CD4-positive, alpha-beta T cell treated with Interleukin-4 for 1 hour (primary cell): Measurements from ENCODE around the gene MCM5.

Source experiments
- DNase-seq, 2 donors: peaks; one replicate each; pipeline ENCODE4 v3.0.0-alpha.2; 2020 to 2022

The MCM5 gene

DNA sequence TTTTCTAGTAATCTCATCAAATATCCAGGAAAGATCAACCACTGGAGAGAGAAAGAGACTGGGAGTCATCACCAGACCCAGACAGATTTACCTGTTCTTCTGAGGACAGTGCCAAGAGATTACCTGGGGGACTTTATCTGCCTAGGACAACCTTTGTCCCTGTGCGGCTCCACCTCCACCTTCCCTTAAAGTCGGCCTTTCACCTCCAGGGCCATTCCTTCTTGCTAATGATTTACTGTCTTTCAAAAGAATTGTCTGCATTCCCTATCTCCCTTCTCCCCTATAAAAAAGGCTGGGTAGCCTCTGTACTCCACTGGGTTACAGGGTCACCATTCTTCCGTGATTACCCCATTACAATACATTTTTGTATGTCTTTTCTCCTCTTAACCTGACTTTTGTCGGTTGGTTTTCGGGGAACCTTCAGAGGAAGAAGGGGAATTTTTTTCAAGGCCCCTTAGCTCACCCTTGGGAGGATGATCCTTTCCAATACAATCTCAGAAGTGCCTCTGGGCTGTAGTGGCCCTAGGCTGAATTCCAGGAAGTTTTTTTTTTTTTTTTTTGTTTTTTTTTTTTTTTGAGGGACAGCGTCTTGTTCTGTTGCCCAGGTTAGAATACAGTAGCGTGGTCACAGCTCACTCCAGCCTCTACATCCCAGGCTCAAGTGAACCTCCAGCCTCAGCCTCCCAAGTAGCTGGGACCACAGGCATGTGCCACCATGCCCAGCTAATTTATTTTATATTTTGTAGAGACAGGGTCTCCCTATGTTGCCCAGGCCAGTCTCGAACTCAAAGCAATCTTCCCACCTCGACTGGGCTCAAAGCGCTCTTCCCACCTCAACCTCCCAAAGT is 20.6 kb upstream of the MCM5 start:
- DNase-seq: no peak

DNA sequence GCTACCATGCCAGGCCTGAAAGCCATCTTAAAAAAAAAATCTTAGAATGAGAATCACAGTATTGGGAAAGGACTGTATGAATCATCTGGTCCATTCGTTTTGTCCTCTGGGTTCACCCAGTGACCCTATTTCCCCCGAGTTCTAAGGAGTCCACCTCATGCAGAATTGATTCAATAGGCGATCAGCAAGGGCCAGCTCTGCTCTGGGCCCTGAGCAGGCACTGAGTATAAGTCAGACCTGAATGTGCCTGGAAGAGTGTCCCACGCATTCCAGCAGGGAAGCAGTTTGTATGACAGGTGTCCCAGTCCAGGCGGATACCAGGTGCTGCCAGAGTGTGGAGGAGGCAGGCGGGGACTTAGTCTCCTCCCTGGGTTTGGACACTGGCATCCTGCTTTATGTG is 19.9 kb upstream of the MCM5 start:
- DNase-seq: no peak

DNA sequence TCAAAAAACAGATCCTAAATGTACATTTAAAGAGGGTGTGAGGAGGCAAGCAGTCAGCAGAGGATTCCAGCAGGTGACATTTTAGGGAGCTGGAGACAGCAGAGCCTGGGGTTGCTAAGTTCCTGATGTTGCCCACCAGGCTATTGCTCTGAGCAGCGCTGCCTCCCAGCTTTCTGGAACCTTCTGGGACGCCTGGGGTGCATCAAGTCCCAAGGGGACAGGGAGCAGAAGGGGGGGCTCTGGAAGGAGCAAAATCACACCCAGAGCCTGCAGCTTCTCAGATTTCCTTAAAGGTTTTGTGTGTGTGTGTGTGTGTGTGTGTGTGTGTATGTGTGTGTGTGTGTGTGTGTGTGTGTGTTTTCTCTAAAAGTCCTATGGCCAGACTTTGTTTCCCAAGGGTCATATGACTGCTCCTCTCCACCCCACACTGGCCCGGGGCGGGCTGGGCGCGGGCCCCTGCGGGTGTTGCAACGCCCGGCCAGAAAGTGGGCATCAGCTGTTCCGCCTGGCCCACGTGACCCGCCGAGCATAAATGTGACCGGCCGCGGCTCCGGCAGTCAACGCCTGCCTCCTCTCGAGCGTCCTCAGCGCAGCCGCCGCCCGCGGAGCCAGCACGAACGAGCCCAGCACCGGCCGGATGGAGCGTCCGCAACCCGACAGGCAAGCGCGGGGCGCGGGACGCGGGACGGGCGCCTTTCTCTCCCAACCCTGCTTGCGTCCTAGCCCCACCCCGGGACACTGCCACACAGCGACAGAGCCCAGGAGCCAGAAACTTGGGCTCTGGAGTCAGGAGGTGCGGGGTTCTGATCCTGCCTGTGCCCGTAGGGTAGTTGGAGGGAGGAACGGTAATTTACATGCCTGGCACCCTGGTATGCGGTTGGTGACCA is 19.2 kb upstream of the MCM5 start, which contains the start of gene HMOX1:
Gene HMOX1 (plus strand): TSS at position 560 of the 887 bp plus-strand sequence. CDS start 78 bp downstream, at position 638.
- peak; percentile 48 to 80 for DNase-seq

DNA sequence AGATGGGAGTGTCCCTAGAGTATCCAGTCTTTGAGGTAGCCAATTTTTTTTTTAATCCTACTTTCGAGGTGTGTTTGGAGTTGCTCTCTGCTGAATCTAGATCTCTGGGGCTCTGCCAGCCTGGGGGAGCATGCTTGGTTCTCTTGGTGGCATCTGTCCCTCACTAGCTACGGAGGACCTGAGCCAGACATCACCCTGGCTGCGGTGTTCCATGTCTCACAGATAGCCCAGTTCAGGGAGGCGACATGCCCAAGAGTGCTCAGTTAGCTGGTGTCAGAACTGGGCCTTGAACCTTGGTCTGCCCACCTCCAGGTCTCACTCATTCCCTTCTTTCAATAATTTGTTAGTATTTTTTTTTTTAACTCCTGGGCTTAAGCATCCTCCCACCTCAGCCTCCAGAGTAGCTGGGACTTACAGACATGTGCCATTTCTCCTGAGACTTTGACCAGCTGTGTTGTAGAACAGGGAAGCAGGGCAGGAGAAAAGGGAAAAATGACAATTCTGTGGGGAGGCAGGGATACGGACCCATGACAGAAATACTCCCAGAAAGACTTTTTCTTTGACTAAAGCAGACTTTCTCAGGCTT is 18.4 kb upstream of the MCM5 start:
- DNase-seq: no peak

DNA sequence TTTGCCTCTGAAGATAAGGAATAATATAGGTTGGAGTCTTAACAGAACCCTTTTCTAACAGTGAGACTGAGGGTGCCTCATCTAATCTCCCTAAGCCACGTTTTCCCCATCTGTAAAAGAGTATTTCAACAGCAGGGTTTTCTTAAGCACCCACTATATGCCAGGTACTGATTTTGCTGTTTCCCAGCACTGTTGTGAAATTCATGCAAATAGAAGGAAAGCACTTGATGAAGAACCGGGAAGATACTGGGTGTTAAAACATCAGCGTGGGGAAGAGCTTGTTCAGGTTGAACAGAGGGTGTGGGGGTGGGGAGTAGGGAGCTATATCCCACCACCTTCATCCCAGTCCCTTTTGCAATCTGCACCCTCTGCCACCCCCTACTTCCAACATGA is 16.3 kb upstream of the MCM5 start:
- DNase-seq: no peak

DNA sequence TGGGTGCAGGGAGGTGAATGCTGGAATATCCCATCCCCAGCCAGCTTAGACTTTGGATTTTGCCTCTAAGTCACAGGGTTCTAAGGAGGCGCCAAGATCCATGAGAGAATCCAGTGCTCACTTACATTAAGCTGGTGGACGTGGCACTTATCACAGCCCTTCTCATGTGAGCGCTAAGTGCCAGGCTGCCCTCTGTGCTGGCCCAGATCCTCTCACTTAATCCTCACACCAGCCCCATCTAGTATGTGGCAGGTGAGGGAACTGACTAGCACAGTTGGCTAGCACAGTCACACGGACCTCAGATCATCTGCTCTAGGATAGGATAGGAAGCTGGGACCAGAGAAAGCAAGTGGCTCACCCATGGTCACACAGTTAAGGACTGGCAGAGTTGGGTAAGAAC is 15.4 kb upstream of the MCM5 start:
- no peak for DNase-seq

DNA sequence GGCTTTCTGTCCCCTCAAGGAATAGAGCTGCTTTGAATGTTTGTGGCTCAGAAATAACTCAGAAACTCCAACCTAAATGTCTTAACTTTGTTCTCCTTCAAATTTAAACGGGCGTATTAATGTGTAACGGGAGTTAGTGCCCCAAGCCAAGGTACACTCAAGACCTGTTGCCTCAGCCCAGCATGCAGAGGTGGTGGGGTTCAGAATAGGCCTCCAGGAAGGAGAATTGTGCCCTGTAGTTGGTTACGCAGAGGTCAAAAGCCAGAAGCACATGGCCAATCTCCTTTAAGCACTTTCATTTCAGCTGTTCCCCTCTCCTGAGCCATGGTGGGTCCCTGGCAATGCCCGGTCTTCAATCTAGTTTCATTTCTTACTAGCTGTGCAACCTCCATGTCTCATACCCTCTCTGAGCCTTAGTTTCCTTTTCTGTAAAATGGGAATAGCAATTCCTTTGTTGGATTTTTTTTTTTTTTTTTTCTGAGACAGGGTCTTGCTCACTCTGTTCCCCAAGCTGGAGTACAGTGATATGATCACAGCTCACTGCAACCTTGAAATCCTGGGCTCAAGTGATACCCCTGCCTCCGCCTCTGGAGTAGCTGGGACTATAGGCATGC is 14.9 kb upstream of the MCM5 start:
- DNase-seq: no peak

DNA sequence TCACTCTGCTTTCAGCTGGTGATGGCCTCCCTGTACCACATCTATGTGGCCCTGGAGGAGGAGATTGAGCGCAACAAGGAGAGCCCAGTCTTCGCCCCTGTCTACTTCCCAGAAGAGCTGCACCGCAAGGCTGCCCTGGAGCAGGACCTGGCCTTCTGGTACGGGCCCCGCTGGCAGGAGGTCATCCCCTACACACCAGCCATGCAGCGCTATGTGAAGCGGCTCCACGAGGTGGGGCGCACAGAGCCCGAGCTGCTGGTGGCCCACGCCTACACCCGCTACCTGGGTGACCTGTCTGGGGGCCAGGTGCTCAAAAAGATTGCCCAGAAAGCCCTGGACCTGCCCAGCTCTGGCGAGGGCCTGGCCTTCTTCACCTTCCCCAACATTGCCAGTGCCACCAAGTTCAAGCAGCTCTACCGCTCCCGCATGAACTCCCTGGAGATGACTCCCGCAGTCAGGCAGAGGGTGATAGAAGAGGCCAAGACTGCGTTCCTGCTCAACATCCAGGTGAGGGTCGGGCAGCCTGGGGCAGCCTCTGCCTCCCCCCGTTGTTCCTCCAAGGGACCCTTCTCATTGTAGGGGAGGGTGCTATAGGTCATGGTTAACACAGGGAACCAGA is 13.2 kb upstream of the MCM5 start:
- DNase-seq: no peak

DNA sequence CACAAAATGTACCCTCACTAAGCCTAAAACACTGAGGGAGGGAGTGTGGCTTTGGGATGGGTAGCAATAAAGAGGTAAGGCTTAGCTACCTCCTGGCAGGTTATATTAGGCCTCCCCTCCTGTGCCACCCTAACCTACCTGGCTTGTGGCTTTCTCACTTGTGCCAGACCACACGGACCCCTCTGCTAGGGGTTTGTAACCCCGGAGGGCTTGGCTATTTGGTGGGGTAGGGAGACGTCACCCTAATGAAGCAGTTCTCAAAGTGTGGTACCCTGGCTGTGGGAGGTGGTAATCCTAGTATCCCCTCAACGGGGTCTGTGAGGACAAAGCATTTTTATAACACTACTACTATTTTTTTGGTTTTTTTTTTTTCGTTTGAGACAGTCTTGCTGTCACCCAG is 9.0 kb upstream of the MCM5 start:
- no peak for DNase-seq

DNA sequence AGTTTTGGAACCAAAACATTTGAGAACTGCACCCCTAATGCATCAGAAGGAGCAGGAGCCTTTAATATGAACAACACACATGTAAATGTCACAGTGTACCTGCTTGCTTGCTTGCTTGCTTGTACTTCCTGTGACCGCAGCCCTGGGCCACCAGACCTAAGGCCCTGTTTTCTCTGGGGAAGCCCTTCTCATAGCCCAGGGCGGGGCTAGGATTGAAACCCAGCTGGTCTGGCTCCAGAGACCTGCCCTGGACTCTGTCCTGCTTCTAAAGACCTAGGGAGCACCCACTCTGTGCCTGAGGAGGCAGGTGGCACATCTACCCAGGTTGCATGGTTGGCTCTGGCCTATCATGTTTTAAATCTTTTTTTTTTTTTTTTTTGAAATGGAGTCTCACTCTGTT is 7.6 kb upstream of the MCM5 start:
- no peak for DNase-seq

DNA sequence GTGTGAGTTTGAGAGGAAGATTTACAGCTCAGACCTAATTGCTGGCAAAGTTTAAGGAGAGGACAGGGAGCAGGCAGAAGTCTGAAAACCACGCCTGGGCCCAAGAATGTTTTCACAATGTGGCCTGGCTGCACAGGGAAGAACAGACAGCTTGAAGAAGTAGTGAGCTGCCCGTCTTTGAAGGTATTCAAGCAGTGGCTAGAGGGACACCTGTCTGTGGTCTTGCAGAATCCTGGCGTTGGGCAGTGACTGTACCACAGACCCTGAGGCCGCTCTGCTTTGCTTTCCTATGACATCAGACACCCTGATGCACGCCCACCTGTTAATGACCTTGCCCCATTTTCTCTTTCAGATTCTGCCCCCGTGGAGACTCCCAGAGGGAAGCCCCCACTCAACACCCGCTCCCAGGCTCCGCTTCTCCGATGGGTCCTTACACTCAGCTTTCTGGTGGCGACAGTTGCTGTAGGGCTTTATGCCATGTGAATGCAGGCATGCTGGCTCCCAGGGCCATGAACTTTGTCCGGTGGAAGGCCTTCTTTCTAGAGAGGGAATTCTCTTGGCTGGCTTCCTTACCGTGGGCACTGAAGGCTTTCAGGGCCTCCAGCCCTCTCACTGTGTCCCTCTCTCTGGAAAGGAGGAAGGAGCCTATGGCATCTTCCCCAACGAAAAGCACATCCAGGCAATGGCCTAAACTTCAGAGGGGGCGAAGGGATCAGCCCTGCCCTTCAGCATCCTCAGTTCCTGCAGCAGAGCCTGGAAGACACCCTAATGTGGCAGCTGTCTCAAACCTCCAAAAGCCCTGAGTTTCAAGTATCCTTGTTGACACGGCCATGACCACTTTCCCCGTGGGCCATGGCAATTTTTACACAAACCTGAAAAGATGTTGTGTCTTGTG is 6.6 kb upstream of the MCM5 start:
- no peak for DNase-seq

DNA sequence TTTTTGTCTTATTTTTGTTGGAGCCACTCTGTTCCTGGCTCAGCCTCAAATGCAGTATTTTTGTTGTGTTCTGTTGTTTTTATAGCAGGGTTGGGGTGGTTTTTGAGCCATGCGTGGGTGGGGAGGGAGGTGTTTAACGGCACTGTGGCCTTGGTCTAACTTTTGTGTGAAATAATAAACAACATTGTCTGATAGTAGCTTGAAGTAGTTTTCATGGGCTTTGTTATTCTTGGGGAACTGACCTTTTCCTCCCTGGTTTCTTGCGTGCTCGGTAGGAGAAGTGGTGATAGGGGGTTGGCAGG is 6.0 kb upstream of the MCM5 start:
- no peak for DNase-seq

DNA sequence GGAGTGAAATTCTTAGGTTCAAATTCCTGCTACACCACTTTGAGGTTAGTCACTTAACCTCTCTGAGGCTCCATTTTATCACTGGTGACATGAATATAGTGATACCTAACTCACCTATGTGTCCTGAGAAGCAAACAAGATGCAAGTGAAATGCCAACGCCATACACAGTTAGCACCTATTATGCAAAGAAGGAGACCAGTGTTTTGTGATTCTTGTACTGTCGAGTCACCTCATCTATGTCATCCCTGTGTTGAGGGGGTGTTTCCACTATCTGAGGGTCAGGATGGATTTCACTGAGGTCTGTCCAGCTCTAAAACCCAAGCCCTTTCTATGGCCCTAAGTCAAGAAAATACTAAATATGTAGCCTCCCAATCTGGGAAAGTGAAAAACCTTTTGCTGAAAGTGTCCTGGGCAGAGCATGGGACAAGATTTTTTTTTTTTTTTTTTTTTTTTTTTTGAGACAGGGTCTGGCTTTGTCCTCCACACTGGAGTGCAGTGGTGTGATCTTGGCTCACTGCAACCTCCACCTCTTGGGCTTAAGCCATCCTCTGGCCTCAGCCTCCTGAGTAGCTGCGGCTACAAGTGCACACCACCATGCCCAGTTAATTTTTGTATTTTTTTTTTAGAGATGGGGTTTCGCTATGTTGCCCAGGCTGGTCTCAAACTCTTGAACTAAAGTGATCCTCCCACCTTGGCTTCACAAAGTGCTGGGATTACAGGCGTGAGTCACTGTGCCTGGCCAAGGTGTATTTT is 5.0 kb upstream of the MCM5 start:
- DNase-seq: no peak

DNA sequence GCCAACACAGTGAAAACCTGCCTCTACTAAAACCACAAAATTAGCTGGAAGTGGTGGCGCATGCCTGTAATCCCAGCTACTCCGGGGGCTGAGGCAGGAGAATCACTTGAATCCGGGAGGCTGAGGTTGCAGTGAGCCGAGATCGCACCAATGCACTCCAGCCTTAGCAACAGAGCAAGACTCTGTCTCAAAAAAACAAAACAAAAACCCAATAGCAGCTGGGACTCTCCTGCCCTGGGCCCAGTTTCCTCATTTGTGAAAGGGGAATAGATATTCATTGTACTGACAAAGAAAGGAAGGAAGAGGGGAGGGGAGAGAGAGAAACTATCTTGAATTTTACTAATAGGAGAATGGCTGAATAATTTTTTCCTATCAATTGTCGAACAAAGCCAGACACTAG is 3.3 kb upstream of the MCM5 start:
- peak in 1 of 2 donors; percentile 53 for DNase-seq

DNA sequence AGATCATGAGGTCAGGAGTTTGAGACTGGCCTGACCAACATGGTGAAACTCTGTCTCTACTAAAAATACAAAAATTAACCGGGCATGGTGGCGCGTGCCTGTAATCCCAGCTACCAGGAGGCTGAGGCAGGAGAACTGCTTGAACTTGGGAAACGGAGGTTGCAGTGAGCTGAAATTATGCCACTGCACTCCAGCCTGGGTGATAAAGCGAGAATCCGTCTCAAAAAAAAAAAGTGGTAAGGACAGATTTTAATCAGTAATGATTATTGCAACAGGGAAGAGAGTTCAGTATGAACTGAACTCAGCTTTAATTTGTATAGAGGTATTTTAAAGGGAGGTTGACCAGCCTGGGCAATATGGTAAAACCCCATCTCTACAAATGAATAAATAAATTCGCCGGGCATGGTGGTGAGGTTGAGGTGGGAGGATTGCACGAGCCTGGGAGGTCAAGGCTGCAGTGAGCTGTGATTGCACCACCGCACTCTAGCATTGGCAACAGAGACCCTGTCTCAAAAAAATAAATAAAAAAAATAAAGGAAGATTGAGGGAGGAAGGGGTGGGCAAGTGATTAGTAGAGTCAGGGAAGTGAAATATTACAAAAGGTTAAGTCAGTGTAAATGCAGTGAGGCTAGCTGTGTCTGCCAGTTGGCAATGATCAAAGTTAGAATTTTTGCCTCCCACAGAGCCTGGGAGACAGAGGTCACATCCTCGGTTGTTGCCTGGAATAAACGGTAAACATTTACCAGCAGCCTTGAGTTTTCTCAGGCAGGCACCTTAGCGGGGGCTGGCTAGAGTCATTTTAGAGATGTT is 2.6 kb upstream of the MCM5 start:
- DNase-seq: no peak

DNA sequence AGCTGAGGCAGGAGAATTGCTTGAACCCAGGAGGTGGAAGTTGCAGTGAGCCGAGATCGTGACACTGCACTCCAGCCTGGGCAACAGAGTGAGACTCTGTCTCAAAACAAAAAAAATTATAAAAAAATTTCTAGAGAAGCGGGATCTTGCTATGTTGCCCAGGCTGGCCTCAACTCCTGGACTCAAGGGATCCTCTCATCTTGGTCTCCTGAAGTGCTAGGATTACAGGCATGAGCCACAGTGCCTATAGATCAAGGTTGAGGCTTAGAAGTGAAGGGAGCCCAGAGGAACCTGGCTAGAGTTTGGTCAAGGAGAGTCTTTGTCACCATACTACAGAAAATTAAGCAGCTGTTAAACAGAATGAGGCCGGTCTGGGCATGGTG is 1.4 kb upstream of the MCM5 start:
- DNase-seq: no peak

DNA sequence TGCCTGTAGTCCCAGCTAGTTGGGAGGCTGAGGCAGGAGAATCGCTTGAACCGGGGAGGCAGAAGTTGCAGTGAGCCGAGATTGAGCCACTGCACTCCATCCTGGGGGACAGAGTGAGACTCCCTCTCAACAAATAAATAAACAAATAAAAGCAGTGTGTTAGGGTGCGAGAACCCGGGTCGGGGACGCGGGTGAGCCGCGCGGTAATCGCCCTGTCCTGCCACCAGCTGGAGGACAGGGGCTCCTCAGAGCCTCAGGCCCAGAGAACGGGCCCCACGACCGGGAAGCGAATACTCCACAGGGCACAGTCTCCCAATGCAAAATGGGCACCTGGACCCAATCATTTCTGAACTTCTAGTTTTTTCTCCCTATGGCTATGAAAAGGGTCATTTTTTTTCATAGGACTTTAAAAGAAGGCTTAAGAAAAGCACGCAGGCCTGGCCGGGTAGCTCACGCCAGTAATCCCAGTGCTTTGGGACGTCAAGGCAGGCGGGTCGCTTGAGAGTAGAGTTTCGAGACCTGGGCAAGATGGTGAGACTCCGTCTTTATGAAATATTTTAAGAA is 744 bp upstream of the MCM5 start:
- no peak for DNase-seq

DNA sequence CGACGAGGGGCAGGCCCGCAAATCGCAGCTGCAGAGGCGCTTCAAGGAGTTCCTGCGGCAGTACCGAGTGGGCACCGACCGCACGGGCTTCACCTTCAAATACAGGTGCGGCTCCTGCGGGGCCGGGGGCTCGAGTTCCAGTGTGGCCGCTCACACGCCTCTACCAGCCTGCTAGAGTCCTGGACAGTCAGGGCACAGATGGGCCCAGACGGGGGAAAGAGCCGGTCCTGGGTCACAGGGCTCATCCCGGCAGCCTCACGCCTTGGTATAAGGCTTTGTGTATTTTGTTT is 506 bp downstream of the MCM5 start:
- no peak for DNase-seq

DNA sequence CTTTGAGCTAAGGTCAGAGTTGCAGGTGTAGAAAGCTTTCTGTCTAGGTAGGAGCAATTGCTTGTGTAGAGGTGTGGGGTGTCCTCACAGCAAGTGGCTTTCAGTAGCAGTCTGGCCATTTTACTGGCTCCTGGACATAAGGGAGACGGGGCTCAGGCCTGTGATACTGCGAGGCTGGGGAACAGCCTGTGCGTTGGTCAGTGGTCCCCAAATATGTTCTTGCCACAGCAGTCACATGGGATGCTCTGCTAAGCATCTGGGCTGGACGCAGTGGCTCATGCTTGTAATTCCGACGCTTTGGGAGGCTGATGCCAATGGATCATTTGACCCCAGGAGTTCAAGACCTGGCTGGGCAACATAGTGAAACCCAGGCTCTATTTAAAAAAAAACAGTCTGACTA is 1.9 kb downstream of the MCM5 start:
- DNase-seq: no peak

DNA sequence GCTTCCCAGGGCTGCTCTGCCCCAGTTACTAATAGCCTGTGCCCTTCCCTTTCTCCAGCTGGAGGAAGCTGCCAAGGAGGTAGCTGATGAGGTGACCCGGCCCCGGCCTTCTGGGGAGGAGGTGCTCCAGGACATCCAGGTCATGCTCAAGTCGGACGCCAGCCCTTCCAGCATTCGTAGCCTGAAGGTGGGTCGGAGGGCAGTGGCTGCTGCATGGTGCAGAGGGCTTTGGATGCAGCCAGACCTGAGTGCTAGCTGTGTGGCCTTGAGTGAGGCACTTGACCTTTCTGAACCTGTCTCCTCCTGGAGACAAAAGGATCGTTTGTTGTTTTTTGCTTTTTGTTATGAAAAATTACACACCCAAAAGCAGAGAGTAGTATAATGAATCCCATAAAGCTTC is 3.4 kb downstream of the MCM5 start:
- DNase-seq: no peak
